Lower leg skin (tissue), 3 donors: ENCODE measurements around the gene CELF5.

Source experiments
- POLR2A ChIP-seq, 2 donors: fragments of 450-650 bp; IDR thresholded peaks; one replicate each; pipeline ENCODE4 v1.6.1; 2016 to 2017; ENCODE audit warnings: antibody characterized with exemption in 2 of 2, mild to moderate bottlenecking in 1 of 2, moderate library complexity in 1 of 2
- TF ChIP-seq, protein P1 (sequence below), 3 donors: fragments of 450-650 bp; IDR thresholded peaks; one replicate each; pipeline ENCODE4 v1.5.1; 2016; ENCODE audit warnings: antibody characterized with exemption in 3 of 3, mild to moderate bottlenecking in 3 of 3, moderate library complexity in 2 of 3

GRCh38 chr19:3225169-3225485, 666 bp downstream of the CELF5 start:
- TF ChIP-seq, protein P1, sequence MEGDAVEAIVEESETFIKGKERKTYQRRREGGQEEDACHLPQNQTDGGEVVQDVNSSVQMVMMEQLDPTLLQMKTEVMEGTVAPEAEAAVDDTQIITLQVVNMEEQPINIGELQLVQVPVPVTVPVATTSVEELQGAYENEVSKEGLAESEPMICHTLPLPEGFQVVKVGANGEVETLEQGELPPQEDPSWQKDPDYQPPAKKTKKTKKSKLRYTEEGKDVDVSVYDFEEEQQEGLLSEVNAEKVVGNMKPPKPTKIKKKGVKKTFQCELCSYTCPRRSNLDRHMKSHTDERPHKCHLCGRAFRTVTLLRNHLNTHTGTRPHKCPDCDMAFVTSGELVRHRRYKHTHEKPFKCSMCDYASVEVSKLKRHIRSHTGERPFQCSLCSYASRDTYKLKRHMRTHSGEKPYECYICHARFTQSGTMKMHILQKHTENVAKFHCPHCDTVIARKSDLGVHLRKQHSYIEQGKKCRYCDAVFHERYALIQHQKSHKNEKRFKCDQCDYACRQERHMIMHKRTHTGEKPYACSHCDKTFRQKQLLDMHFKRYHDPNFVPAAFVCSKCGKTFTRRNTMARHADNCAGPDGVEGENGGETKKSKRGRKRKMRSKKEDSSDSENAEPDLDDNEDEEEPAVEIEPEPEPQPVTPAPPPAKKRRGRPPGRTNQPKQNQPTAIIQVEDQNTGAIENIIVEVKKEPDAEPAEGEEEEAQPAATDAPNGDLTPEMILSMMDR (IDR thresholded peaks at IDR 0.05): no peak
- no peak for TF ChIP-seq POLR2A (IDR thresholded peaks at IDR 0.05)
